ENCODE measurements around the gene GET3.

GET3 gene

DNA sequence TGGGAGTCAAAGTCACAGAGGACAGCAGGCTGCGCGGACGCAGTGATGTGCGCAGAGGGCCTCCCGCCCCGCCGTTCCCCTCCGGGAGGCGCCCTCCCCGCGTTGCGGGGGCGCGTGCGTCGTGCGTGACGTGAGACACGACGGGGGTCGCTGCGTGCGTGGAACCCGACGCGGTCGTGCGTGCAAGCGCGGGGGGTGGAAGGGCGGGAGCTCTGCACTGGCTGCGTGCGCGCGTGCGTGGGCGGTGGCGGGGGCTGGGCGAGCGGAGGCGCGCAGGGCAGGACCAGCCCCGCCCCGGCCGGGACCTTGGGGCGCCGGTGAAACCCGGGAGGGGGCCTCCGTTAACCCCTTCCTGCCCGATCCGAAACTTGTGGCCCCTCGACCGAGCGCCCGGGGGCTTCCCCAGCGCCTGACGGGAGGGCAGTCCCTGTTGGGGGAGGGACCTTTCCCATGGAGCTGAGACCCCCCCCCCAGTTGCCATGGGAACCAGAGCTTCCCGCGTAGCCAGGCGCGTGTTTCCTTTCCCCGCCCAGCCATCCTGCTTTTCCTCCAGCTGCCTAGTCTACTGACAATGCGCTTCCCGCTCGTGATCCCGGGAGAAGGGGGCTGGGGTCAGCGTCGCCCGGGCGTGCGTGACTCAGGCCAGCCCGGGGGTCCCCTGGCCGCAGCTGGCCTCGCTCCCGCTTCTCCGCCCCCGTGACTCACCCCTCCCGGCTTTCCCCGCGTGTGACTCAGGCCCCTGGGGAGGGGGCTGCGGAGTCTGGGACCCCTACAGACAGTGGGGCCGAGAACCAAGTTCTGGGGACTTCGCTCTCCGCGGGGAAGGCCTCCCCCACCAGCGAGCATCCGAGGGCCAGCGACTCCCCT is 45.4 kb downstream of the GET3 start:
- no peak for DNase-seq

DNA sequence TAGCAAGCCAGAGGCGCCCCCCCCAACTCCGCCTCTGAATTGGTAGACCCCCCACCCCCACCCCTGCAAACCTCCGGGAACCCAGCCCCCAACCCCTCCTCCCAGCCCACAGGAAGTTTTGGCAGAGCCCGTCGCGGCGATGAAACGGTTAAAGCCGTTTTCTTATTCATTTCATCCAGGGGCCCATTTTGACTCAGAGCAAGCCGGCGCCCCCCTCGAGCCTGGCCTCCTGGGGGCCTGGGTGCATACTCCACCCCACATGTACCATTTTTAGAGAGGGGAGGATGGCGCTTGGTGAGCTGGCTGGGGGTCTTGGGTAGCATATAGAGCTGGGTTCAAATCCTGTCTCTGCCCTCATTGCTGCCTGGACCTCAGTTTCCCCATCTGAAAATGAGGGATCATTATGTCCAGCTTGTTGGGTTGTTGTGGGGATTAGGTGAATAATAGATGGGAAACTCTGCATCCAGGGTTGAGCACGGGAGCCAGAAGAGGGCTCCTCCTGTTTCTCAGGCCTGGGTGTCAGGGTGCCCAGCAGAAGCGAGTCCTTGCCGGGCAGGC is 46.1 kb downstream of the GET3 start:
- no peak for DNase-seq

DNA sequence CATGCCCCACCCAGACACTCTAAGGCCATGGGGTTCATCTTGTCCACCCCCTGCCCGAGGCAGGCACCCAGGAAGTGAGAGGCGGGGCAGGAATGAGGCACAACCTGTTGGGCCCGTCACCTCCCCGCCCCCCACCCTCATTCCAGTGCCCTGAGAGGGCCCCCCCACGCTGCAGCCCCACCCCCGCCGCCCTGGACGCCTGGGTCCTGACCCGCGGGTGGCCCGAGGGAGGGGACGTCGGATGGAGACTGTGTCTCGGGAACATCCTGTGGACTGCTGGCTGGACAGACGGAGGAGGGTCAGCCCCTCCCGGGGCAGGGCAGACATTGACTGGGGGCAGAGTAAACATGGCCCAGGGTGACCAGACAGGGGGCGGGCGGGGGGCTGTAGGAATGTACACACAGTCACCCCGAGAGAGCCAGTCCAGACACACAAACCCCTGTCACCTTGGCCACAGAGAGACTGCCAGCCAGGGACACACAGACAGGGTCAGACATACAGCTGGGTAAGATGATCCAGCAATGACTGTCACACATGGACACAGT is 46.6 kb downstream of the GET3 start:
- DNase-seq = no peak

DNA sequence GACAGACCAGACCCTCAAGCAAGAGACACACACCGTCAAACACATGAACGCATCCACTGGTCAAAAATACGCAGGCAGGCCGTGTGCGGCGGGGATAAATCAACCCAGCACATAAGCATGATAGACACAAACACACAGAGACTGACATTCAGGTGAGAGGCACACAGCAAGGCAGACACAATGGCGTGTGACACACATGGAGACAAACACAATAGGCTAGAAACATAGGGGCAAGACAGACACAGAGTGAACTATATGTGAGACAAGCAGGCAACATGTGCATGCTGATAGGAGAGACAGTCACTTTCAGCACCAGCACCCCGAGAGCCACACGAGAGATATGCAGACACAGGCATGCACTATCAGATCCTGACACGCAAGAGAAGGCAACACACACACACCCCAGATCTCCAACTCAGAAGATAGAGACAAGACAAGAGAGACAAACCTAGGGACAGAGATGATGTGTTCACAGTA is 47.1 kb downstream of the GET3 start:
- DNase-seq = no peak

DNA sequence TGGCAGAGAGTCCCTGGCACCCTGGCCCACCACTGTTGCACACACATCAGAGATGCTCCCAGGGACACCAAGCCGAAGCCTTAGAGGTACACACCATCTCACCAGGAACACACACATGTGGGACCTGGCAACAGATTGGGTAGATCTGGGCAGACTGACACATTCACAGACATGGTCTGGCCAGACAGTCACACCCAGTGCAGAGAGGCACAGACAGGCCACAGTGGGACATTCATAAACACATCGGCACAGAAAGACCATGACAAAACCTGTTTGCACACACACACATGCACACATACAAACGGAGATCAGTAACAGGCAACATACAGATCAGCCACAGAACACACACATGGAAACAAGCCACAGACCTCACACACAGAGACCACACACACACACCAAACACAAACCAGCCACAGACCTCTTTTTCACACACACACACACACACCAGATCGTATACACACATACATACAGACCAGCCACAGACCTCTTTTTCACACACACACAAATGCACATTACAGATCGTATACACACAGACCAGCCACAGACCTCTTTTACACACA is 47.7 kb downstream of the GET3 start:
- no peak for DNase-seq

DNA sequence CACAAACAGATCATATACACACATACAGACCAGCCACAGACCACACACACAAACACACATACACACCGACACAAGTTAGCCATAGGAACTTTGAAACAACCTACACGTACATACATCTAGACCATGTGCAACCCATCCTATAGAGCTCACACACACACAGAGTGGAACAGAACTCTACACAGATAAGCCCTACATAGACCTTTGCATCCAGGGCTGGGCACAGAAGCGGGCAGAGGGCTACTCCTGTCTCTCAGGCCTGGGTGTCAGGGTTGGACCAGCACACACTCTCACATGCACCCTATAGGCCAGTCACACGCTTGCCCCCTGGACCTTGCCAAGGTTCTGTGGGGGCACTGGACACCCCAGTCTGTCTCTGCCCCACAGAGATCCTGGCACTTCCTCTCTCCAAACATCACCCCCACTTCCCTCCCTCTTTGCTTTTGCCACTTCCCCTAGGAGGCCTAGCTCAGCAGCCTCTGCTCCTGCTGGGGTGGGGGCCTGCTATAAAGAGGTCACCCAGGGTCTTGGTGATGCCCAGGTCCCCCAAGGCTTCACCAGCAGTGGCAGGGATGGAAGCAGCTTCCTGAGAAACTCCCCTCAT is 48.2 kb downstream of the GET3 start:
- no peak for DNase-seq

DNA sequence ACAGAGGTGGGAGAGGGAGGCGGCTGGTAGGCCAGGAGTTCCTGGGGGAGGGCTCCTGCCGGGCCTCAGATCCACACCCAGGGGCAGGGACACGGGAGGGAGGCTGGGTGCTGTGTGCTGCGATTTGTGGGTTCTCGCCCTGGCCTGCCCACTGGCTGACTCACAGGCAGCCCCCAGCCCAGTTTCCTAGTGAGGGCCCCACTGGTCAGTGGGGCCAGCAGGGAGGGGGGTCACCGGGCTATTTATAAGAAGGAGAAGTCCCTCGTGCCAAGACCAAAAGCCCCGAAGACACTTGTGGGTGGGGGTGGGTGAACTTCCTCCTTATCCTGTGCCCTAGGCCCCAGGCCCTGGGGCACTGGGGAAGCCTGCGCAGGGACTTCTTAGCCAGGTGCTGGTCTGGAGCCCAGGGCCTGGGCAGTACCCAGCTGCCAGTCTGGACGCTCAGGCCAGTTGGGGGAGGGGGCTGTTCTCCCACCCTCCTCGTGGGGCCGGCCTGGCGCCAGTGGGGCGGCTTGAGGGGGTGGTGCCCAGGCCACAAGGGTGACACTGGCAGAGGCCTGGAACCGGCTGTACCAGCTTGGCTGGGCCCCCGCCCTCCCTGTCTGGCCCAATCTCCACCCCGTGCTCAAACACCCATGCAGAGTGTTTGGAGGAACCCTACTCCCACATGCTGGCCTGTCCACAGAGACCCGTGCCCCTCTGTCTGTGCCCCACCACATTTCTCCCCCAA is 49.0 kb downstream of the GET3 start:
- no peak for DNase-seq

DNA sequence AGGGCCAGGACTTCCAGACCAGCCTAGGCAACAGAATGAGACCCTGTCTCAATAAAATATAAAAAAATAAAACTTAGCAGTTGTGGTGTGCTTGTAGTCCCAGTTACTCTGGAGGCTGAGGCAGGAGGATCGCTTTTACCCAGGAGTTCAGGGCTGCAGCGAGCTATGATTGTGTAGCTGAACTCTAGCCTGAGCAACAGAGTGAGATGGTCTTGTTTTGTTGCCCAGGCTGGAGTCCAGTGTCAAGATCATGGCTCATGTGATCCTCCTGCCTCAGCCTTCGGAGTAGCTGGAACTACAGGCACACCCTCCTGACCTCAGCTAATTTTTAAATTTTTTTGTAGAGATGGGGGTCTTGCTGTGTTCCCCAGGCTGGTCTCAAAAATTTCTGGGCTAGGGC is 49.7 kb downstream of the GET3 start:
- DNase-seq = no peak

DNA sequence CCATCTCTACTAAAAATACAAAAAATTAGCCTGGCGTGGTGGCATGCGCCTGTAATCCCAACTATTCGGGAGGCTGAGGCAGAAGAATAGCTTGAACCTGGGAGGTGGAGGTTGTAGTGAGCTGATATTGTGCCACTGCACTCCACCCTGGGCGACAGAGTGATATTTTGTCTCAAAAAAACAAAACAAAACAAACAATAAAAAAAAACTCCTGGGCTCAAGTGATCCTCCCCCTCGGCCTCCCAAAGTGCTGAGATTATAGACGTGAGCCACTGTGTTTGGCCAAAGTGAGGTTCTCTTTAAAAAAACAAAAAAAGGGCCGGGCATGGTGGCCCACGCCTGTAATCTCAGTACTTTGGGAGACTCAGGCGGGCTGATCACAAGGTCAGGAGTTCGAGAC is 50.2 kb downstream of the GET3 start:
- DNase-seq = no peak

DNA sequence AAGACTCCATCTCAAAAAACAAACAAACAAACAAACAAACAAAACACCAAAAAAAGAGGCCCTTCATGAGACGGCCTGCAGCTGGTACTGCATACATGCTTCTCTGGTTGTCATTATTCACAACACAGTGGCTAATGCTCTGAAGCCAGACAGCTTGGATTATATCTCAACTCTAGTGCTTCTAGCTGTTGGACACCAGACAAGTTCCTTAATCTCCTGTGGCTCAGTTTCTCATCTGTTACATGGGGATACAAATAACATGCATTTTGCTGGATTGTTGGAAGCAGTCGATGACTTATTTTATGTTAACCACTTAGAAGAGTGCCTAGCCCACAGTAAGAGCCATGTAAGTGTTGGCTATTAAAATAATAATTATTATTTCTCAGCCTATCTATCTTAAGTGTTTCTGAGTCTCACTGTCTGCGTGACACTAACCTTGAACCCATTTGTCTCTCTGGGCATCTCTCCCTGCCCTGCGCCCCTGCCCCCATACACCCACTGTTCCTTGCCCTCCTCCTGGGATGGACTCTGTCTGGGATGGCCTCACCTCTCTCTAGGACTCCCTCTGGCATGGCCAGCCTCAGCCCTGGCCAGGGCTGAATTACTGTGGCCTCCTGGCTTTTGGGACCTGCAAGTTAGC is 50.9 kb downstream of the GET3 start:
- DNase-seq = no peak

DNA sequence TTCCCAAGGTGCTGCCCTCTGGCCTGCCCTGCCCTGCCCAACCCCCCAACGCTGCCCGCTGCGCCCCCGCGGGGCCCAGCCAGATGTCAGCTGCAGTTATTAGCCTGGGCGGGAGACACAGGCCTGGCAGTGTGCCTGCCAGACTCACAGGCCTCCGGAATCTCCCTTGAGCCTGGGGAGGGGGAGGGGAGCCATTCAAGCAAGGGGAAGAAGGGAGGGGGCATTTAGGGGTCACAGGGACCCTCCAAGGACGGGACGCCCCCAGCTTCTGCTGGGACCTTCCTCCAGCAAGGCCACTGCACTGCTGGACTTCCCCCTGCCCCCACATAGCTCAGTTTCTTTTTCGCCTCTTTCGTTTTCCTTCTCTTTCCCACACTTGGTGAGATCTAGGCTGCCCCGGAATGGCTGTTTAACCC is 51.4 kb downstream of the GET3 start:
- no peak for DNase-seq

DNA sequence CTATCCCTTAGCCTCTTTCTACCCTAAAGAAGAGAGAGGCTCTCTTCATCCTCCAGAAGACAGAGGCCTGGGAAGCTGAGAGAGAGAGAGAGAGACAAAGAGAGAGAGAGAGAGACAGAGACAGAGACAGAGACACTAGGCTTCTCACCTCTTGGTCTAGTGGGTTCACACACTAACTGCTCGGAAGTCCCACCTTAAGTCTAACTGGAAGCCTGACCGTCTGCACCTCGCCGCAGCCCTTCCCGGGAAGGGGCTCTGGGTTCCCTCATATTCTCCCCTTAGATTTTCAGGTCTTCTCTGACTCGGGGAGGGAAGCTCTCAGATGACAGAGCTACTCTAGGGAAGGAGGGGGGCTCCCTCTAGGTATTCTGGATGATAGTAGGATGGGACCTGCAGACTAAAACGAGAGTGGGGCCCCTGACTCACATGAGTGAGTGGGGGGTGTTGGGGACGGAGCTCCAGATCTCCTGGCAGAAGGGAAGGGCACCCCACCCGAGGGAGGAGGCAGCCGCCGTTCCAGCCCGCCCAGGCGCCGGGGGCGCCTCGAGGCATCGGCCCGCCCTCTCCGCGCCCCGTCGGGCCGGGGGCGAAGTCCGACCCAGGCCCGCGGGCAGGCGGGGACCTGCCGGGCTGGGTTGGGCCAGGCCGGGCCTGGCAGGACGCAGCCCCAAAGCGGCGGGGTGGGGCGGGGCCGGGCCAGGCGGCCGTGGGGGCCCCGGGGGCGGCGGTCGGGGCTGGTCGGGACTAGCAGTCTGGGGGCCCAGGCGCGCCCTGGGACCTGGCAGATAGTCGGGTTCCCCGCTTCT is 52.0 kb downstream of the GET3 start:
- DNase-seq = no peak

DNA sequence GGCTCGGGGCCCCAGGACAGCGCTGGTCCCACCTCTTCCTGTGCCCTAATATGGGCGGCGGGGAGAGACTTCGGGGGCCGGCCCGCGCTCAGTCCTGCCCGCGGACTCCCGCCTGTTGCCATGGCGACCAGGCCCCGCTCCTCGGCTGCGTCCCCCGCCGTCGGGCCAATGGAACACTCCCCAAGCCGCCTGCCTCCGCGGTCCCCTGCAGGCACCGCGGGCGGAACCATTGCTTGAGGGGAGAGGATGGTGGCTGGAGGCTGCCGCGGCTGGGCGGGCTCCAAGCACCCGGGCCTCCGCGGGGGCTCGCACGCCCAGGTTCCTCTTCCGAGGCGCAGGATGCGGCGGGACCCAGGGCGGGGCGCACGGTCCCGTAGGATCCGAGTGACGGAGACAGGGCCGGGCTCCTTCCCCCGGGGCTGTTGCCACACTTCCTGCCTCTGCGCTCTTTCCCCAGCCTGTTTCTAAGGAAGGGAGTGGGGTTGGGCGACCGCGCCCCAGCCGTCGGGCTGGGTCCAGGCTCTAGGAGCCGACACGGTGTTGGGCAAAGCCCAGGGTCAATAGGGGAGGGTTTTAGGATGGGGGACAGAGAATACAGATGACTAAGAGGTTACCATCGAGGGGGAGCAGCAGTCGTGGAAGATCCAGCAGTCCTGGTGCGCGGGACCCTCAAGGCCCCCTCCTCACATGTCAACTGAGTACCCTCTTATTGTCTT is 52.8 kb downstream of the GET3 start:
- peak; percentile 55 for DNase-seq

DNA sequence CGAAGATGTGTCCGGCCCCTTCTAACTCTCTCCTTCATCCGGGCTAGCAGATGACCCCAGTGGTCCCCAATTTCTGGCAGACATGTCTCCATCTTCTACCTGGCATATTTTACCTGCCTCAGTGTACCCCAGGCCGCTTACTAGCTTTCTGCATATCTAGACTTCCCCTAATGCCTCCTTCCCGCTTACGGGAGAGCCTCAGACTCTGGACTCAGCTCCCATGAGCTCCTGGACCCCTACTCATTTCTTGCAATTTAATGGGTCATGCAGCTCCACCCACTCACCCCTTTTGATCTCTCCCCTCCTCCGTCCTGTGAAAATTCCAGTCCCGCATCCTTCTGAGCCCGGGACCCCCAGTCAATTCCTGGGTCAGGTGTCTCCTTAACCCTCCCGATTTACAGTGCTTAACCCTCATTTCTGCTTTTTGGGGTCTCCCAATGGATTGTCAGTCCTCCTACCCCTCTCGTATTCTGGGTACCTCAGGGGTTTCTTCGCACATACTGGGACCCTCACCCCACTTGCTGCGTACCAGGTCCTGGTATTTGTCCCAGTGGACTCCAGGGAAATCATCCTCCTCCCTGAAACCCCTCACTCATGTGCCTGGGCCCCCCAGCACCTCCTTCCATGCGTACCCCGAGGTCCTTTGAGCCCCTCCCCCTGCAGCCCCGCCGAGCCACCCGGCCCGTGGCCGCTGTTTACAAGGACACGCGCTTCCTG is 53.5 kb downstream of the GET3 start:
- no peak for DNase-seq

DNA sequence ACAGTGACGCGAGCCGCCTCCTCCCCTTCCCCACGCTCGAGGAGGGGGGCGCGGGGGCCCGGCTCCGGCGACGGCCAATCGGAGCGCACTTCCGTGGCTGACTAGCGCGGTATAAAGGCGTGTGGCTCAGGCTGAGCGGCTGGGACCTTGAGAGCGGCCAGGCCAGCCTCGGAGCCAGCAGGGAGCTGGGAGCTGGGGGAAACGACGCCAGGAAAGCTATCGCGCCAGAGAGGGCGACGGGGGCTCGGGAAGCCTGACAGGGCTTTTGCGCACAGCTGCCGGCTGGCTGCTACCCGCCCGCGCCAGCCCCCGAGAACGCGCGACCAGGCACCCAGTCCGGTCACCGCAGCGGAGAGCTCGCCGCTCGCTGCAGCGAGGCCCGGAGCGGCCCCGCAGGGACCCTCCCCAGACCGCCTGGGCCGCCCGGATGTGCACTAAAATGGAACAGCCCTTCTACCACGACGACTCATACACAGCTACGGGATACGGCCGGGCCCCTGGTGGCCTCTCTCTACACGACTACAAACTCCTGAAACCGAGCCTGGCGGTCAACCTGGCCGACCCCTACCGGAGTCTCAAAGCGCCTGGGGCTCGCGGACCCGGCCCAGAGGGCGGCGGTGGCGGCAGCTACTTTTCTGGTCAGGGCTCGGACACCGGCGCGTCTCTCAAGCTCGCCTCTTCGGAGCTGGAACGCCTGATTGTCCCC is 54.2 kb downstream of the GET3 start, which contains the start of gene JUNB:
TSS of gene JUNB (plus strand) at position 142 of the 706 bp plus-strand sequence. CDS start at position 428, 286 bp downstream.
- peak; percentile 81 for DNase-seq

DNA sequence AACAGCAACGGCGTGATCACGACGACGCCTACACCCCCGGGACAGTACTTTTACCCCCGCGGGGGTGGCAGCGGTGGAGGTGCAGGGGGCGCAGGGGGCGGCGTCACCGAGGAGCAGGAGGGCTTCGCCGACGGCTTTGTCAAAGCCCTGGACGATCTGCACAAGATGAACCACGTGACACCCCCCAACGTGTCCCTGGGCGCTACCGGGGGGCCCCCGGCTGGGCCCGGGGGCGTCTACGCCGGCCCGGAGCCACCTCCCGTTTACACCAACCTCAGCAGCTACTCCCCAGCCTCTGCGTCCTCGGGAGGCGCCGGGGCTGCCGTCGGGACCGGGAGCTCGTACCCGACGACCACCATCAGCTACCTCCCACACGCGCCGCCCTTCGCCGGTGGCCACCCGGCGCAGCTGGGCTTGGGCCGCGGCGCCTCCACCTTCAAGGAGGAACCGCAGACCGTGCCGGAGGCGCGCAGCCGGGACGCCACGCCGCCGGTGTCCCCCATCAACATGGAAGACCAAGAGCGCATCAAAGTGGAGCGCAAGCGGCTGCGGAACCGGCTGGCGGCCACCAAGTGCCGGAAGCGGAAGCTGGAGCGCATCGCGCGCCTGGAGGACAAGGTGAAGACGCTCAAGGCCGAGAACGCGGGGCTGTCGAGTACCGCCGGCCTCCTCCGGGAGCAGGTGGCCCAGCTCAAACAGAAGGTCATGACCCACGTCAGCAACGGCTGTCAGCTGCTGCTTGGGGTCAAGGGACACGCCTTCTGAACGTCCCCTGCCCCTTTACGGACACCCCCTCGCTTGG is 55.0 kb downstream of the GET3 start:
- DNase-seq = peak; percentile 54

DNA sequence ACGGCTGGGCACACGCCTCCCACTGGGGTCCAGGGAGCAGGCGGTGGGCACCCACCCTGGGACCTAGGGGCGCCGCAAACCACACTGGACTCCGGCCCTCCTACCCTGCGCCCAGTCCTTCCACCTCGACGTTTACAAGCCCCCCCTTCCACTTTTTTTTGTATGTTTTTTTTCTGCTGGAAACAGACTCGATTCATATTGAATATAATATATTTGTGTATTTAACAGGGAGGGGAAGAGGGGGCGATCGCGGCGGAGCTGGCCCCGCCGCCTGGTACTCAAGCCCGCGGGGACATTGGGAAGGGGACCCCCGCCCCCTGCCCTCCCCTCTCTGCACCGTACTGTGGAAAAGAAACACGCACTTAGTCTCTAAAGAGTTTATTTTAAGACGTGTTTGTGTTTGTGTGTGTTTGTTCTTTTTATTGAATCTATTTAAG is 55.6 kb downstream of the GET3 start:
- no peak for DNase-seq

Data from NCI-H2029 treated with DMSO at 0.1 percent for 48 hours (cell line).